ENCODE measurements around the gene PANX1. TPM values are rescaled to one million over a fixed set of nuclear protein-coding genes. Genes with fewer than 3 reads are reported as not detected.
A peak's percentile ranks its signal among the peaks of the same experiment; 100 is the strongest.

The PANX1 gene
- polyA plus RNA-seq, 4 donors, result 2.4 to 21.8 (median 4.5) TPM

DNA sequence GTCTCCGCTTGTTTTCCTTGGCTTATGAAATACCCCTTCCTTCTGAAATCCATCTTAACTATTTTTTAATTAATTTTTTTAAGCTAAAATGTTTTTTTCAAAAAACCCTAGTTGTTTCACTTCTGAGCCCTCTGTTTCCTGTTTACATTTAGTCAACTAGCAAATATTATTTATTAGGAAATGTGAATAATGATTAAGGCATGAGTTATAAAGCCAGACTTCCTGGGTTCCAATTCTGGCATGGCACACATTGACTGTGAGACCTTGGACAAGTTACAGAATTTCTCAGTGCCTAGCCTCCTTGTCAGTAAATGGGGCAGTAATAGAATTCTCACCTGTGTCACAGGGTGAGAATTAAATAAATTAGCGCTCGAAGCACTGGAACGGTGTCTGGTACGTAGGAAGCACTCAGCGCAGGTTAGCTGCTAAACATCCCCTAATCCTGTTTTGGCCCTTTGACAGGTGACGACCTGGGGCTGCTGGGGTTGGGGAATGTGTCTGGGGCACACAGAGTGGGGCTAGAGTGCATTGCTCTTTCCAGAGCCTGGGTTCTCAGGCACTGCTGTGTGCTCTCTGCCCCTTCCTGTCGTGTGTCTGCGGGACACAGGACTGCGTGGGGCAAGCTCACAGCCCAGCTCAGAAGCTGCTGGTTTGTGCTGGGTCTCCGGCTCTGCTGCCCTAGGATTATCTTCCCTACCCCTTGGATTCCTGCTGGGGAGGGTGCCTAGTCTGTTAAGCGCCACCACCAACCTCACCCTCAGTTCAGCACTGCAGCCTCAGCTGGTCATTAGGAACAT is 13.1 kb downstream of the PANX1 start:
- DNase-seq (no peak), FAIRE-seq (no peak)
- H3K4me3 ChIP-seq (ENCODE audit: low read depth in 1 of 3, low read length in 3 of 3), result no peak overlapping the region
- H3K27ac ChIP-seq (ENCODE audit: low read depth in 1 of 3, low read length in 2 of 3), result peak overlapping the region in 1 of 3 donors; percentile 22
- H3K9me3 ChIP-seq (ENCODE audit: control insufficient read depth in 2 of 2, insufficient read depth in 1 of 2, low read depth in 1 of 2, low read length in 1 of 2), result no peaks in the 10 kb centered on the region
- 85 to 94% (median 93%) methylated on average over 12 of the region's 12 CpGs for WGBS, 3 donors
- H3K36me3 ChIP-seq (ENCODE audit: control insufficient read depth in 3 of 3, insufficient read depth in 2 of 3, low read depth in 1 of 3, low read length in 3 of 3), result peaks cover 0 to 7% (median 0%) of the 10 kb centered on the region in 3 donors
- no peaks in the 10 kb centered on the region for H3K27me3 ChIP-seq (ENCODE audit: control insufficient read depth in 3 of 3, insufficient read depth in 3 of 3, low read length in 3 of 3)
- peaks cover 0 to 10% (median 0%) of the 10 kb centered on the region in 3 donors for H3K4me1 ChIP-seq (ENCODE audit: control insufficient read depth in 3 of 3, insufficient read depth in 2 of 3, low read depth in 1 of 3, low read length in 2 of 3)

GRCh38 chr11:94142308-94143281 is 14.0 kb downstream of the PANX1 start:
- no peak for DNase-seq

GRCh38 chr11:94144216-94144615 is 15.6 kb downstream of the PANX1 start:
- no peaks in the 10 kb centered on the region for H3K9me3 ChIP-seq (ENCODE audit: control insufficient read depth in 2 of 2, insufficient read depth in 1 of 2, low read depth in 1 of 2, low read length in 1 of 2)
- H3K27me3 ChIP-seq (ENCODE audit: control insufficient read depth in 3 of 3, insufficient read depth in 3 of 3, low read length in 3 of 3), result no peaks in the 10 kb centered on the region
- H3K4me3 ChIP-seq (ENCODE audit: low read depth in 1 of 3, low read length in 3 of 3), result no peak overlapping the region
- H3K36me3 ChIP-seq (ENCODE audit: control insufficient read depth in 3 of 3, insufficient read depth in 2 of 3, low read depth in 1 of 3, low read length in 3 of 3), result peaks cover 0 to 9% (median 0%) of the 10 kb centered on the region in 3 donors
- no peak for FAIRE-seq
- H3K4me1 ChIP-seq (ENCODE audit: control insufficient read depth in 3 of 3, insufficient read depth in 2 of 3, low read depth in 1 of 3, low read length in 2 of 3), result peaks cover 5 to 12% (median 6%) of the 10 kb centered on the region in 3 donors
- 82 to 91% (median 89%) methylated on average over 3 of the region's 3 CpGs for WGBS, 3 donors
- DNase-seq, result peak in 1 of 2 donors; percentile 28
- no peak overlapping the region for H3K27ac ChIP-seq (ENCODE audit: low read depth in 1 of 3, low read length in 2 of 3)

More at GRCh38 chr11:94142308-94143281, 14.0 kb downstream of the PANX1 start:
- FAIRE-seq, result no peak
- no peak overlapping the region for H3K4me3 ChIP-seq (ENCODE audit: low read depth in 1 of 3, low read length in 3 of 3)
- H3K27me3 ChIP-seq (ENCODE audit: control insufficient read depth in 3 of 3, insufficient read depth in 3 of 3, low read length in 3 of 3), result no peaks in the 10 kb centered on the region
- peaks cover 0 to 10% (median 0%) of the 10 kb centered on the region in 3 donors for H3K4me1 ChIP-seq (ENCODE audit: control insufficient read depth in 3 of 3, insufficient read depth in 2 of 3, low read depth in 1 of 3, low read length in 2 of 3)
- peak overlapping the region in 1 of 3 donors; percentile 22 for H3K27ac ChIP-seq (ENCODE audit: low read depth in 1 of 3, low read length in 2 of 3)
- WGBS, 3 donors, result 84 to 93% (median 92%) methylated on average over 7 of the region's 7 CpGs
- no peaks in the 10 kb centered on the region for H3K9me3 ChIP-seq (ENCODE audit: control insufficient read depth in 2 of 2, insufficient read depth in 1 of 2, low read depth in 1 of 2, low read length in 1 of 2)
- H3K36me3 ChIP-seq (ENCODE audit: control insufficient read depth in 3 of 3, insufficient read depth in 2 of 3, low read depth in 1 of 3, low read length in 3 of 3), result peaks cover 0 to 9% (median 0%) of the 10 kb centered on the region in 3 donors

DNA sequence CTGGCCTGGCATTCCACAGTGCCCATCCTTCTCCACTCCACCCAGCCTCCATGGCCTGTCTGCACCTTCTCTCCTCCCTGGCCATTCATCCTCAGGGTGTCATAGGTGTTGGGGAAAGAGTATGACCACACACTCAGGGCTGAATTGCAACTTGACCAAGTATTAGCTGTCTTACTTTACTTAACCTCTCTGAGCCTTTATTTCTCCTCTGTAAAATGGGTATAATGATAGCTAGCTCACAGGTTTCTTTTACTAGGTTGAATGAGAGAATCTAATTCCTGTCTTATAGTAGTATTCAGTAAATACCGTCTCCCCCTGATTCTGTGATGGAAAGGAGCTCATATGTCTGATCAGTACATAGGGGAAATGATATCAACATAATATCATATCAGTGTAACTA is 16.0 kb downstream of the PANX1 start:
- H3K27ac ChIP-seq (ENCODE audit: low read depth in 1 of 3, low read length in 2 of 3), result no peak overlapping the region
- FAIRE-seq, result no peak
- peaks cover 0 to 9% (median 0%) of the 10 kb centered on the region in 3 donors for H3K36me3 ChIP-seq (ENCODE audit: control insufficient read depth in 3 of 3, insufficient read depth in 2 of 3, low read depth in 1 of 3, low read length in 3 of 3)
- H3K9me3 ChIP-seq (ENCODE audit: control insufficient read depth in 2 of 2, insufficient read depth in 1 of 2, low read depth in 1 of 2, low read length in 1 of 2), result no peaks in the 10 kb centered on the region
- H3K4me3 ChIP-seq (ENCODE audit: low read depth in 1 of 3, low read length in 3 of 3), result no peak overlapping the region
- WGBS, 3 donors, result 92 to 100% (median 100%) methylated on average over 1 of the region's 1 CpG
- no peak for DNase-seq
- peaks cover 6 to 14% (median 9%) of the 10 kb centered on the region in 3 donors for H3K4me1 ChIP-seq (ENCODE audit: control insufficient read depth in 3 of 3, insufficient read depth in 2 of 3, low read depth in 1 of 3, low read length in 2 of 3)
- no peaks in the 10 kb centered on the region for H3K27me3 ChIP-seq (ENCODE audit: control insufficient read depth in 3 of 3, insufficient read depth in 3 of 3, low read length in 3 of 3)

DNA sequence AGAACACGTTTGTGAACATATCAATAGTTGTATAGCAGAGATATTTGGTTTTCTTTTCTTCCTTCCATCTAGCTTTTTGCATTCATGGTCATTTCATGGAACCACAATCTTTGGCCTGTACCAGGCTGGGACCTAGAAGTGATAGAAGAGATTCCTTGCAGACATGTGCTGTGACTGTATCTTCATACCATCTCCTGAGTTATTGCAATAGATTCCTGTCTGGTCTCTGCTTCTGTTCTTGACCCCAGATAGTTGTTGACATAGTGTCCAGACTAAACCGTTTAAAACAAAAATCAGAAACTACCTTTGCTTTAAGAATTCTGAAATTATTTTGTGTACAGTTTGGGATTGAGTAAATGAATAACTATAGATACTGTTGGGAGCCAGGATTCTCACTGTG is 16.8 kb downstream of the PANX1 start:
- DNase-seq (no peak), FAIRE-seq (no peak)
- Histone ChIP-seq H3K4me1 (ENCODE audit: control insufficient read depth in 3 of 3, insufficient read depth in 2 of 3, low read depth in 1 of 3, low read length in 2 of 3) (peaks cover 6 to 16% (median 15%) of the 10 kb centered on the region in 3 donors), H3K4me3 (ENCODE audit: low read depth in 1 of 3, low read length in 3 of 3) (no peak overlapping the region), H3K27ac (ENCODE audit: low read depth in 1 of 3, low read length in 2 of 3) (no peak overlapping the region), H3K27me3 (ENCODE audit: control insufficient read depth in 3 of 3, insufficient read depth in 3 of 3, low read length in 3 of 3) (no peaks in the 10 kb centered on the region), H3K9me3 (ENCODE audit: control insufficient read depth in 2 of 2, insufficient read depth in 1 of 2, low read depth in 1 of 2, low read length in 1 of 2) (no peaks in the 10 kb centered on the region), H3K36me3 (ENCODE audit: control insufficient read depth in 3 of 3, insufficient read depth in 2 of 3, low read depth in 1 of 3, low read length in 3 of 3) (peaks cover 0 to 9% (median 0%) of the 10 kb centered on the region in 3 donors)
- 50 to 71% (median 65%) methylated on average over 2 of the region's 2 CpGs for WGBS, 3 donors

DNA sequence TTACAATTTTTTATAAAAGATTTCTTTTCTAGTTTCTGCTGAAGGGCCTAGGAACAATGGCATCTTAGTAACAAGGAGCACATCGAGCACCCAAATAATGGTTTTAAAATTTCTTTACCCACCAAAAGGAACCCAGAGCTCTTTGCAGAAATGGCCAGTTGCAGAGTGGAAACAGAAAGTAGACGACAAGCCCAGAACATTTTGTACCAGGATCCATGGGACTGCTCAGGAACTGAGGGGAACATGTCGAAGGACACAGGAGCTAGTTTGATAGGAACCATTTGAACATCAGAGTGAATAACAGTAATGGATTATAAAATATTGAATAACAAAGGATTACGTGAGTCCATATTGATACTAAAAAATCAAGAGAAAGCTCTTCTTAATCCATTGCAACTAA is 17.3 kb downstream of the PANX1 start:
- Histone ChIP-seq H3K4me3 (ENCODE audit: low read depth in 1 of 3, low read length in 3 of 3) (no peak overlapping the region), H3K9me3 (ENCODE audit: control insufficient read depth in 2 of 2, insufficient read depth in 1 of 2, low read depth in 1 of 2, low read length in 1 of 2) (no peaks in the 10 kb centered on the region), H3K36me3 (ENCODE audit: control insufficient read depth in 3 of 3, insufficient read depth in 2 of 3, low read depth in 1 of 3, low read length in 3 of 3) (peaks cover 0 to 13% (median 0%) of the 10 kb centered on the region in 3 donors), H3K27ac (ENCODE audit: low read depth in 1 of 3, low read length in 2 of 3) (no peak overlapping the region), H3K4me1 (ENCODE audit: control insufficient read depth in 3 of 3, insufficient read depth in 2 of 3, low read depth in 1 of 3, low read length in 2 of 3) (peaks cover 10 to 21% (median 19%) of the 10 kb centered on the region in 3 donors), H3K27me3 (ENCODE audit: control insufficient read depth in 3 of 3, insufficient read depth in 3 of 3, low read length in 3 of 3) (no peaks in the 10 kb centered on the region)
- 88 to 90% (median 89%) methylated on average over 4 of the region's 4 CpGs for WGBS, 3 donors
- DNase-seq (no peak), FAIRE-seq (no peak)

GRCh38 chr11:94147433-94147845 is 18.8 kb downstream of the PANX1 start:
- FAIRE-seq, result no peak
- H3K36me3 ChIP-seq (ENCODE audit: control insufficient read depth in 3 of 3, insufficient read depth in 2 of 3, low read depth in 1 of 3, low read length in 3 of 3), result peaks cover 0 to 10% (median 0%) of the 10 kb centered on the region in 3 donors
- no peaks in the 10 kb centered on the region for H3K27me3 ChIP-seq (ENCODE audit: control insufficient read depth in 3 of 3, insufficient read depth in 3 of 3, low read length in 3 of 3)
- H3K27ac ChIP-seq (ENCODE audit: low read depth in 1 of 3, low read length in 2 of 3), result no peak overlapping the region
- 74 to 77% (median 77%) methylated on average over 9 of the region's 9 CpGs for WGBS, 3 donors
- H3K4me3 ChIP-seq (ENCODE audit: low read depth in 1 of 3, low read length in 3 of 3), result no peak overlapping the region
- H3K4me1 ChIP-seq (ENCODE audit: control insufficient read depth in 3 of 3, insufficient read depth in 2 of 3, low read depth in 1 of 3, low read length in 2 of 3), result peaks cover 12 to 33% (median 33%) of the 10 kb centered on the region in 3 donors
- no peak for DNase-seq
- H3K9me3 ChIP-seq (ENCODE audit: control insufficient read depth in 2 of 2, insufficient read depth in 1 of 2, low read depth in 1 of 2, low read length in 1 of 2), result no peaks in the 10 kb centered on the region

DNA sequence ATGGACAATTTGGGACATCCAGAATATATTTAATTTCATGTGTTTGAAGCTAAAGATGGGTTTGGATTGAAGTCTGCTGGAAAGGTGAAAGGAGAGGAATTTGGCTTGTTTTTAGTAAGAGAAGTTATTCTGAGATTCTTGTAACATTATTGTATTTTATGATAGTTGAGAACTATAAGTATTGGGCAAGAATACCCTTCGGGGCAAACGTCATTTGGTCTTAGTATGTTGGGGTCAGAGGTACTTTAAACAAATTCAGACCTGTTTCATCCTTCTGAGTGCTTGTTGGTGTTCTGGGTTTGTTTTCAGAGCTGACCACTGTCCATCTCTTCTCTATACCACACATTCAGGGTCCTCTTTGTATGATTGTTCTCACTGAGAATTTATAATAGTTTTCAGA is 19.5 kb downstream of the PANX1 start:
- H3K27ac ChIP-seq (ENCODE audit: low read depth in 1 of 3, low read length in 2 of 3), result no peak overlapping the region
- no peaks in the 10 kb centered on the region for H3K27me3 ChIP-seq (ENCODE audit: control insufficient read depth in 3 of 3, insufficient read depth in 3 of 3, low read length in 3 of 3)
- peaks cover 12 to 39% (median 29%) of the 10 kb centered on the region in 3 donors for H3K4me1 ChIP-seq (ENCODE audit: control insufficient read depth in 3 of 3, insufficient read depth in 2 of 3, low read depth in 1 of 3, low read length in 2 of 3)
- no peak for FAIRE-seq
- H3K9me3 ChIP-seq (ENCODE audit: control insufficient read depth in 2 of 2, insufficient read depth in 1 of 2, low read depth in 1 of 2, low read length in 1 of 2), result no peaks in the 10 kb centered on the region
- peaks cover 0 to 12% (median 0%) of the 10 kb centered on the region in 3 donors for H3K36me3 ChIP-seq (ENCODE audit: control insufficient read depth in 3 of 3, insufficient read depth in 2 of 3, low read depth in 1 of 3, low read length in 3 of 3)
- no peak for DNase-seq
- 32 to 64% (median 54%) methylated on average over 2 of the region's 2 CpGs for WGBS, 3 donors
- no peak overlapping the region for H3K4me3 ChIP-seq (ENCODE audit: low read depth in 1 of 3, low read length in 3 of 3)
